Measurements from ENCODE around the gene ANAPC13. TPM values are rescaled to one million over a fixed set of nuclear protein-coding genes. Genes with fewer than 3 reads are reported as not detected.

ANAPC13 gene
- total RNA-seq (2014; rRNA removed; shearing (Covaris generic)) = 29.8 and 57.8 TPM in 2 replicates
- total RNA-seq (2022) = 48.1 and 50.6 TPM in 2 replicates
- Bru-seq, nascent RNA = percentile 85 among the genes with signal in this experiment
- percentile 68 among the genes with signal in this experiment for BruChase-seq, experiment 1, labeled RNA remaining after a 6-hour chase
- percentile 92 among the genes with signal in this experiment for BruChase-seq, experiment 2, labeled RNA remaining after a 2-hour chase
- long read RNA-seq, transcript ANAPC13-201 (3 exons, 1,209 nt) = minor isoform, 39 of 112 reads
- long read RNA-seq, transcript ANAPC13-204 (3 exons, 1,840 nt) = major isoform, 64 of 112 reads
- long read RNA-seq, partial matches to known transcripts = 0 of 112 reads
- long read RNA-seq, other reads (novel, unspliced or antisense) = 6 of 112 reads

DNA sequence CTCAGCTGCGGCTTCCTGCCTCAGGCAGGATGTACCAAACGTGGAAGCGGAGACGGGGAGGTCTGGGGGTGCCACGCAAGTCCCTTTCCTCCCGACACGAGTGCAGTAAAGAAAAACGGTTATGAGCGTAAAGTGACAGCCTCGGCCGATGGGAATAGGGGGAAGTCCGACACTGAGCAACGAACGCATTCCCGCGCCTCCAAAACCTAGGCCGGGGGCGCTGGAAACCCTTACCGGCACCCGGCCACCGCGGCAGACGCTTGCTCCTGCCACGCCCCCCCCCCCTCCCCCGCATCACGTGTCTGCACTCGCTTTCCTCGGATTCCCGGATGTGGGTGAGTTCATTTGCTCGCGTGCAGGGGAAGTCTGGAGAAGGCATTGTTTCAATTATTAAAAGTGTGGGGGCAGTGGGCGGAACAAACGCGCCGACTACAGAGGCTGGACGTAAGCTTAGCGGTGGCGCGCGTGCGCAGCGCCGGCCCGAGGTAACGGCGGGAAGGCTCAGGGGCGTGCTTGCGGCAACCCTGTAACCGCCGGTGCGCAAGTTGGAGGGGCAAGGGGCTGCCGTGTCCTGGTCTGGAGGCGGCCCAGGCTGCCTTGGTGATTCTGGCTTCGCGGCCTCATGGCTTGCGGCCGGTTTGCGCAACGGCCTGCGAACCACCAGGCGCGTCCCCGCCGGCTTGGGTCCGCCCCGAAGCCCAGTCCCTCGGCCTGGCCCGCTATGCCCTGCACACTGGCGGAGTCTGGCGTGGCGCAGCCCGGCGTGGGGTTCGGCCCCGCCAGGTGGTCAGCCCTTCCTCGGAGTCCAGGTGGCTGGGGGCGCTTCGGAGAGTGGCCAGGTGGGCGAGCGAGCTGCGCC lies at the start of gene ANAPC13, which contains the start of gene CEP63:
Gene ANAPC13 (minus strand): TSS at position 268 of the 859 bp plus-strand sequence. CDS start 3,081 bp downstream, outside the sequence.
Gene CEP63 (plus strand): TSS at position 340 of the 859 bp plus-strand sequence. CDS start 9,264 bp downstream, outside the sequence.
- Histone ChIP-seq H3K36me3 (ENCODE audit: insufficient read depth, low read length) (peaks cover 39% of the 10 kb centered on the region), H2AFZ (ENCODE audit: low read length) (peak within 1 kb of the TSS; percentile 64), H3K79me2 (ENCODE audit: insufficient read depth, low read depth, low read length) (peaks cover 67% of the 10 kb centered on the region), H3K4me1 (ENCODE audit: insufficient read depth, low read length, poor library complexity, severe bottlenecking) (peaks cover 23% of the 10 kb centered on the region), H4K20me1 (ENCODE audit: insufficient read depth, low read length) (no peaks in the 10 kb centered on the region), H3K4me2 (ENCODE audit: low read length) (peak within 1 kb of the TSS; percentile 94), H3K4me3 (ENCODE audit: low read depth, low read length, poor library complexity, severe bottlenecking) (peak within 1 kb of the TSS; percentile 81), H3K27ac (ENCODE audit: low read depth, low read length, poor library complexity, severe bottlenecking) (peak within 1 kb of the TSS; percentile 83), H3K9me2 (ENCODE audit: insufficient read depth, low read length) (no peaks in the 10 kb centered on the region), H3K9me3 (ENCODE audit: low read length) (no peaks in the 10 kb centered on the region)
- BruUV-seq (replicated peaks) = no TSS peak
- ChIA-PET CTCF (ENCODE audit: unreplicated experiment) (interaction anchor here (1.0 kb wide), 1 partner anchor 914 kb away, joined by 3 read pairs; no protein-coding TSS in a partner anchor), POLR2A (interaction anchor here (0.6 to 2.5 kb wide), 5 partner anchors 9 to 249 kb away, joined by 3 to 11 read pairs (median 6); no protein-coding TSS in a partner anchor)
- intact Hi-C loops (cut with micrococcal nuclease; ENCODE audit: unreplicated experiment) = loop anchor here (2.0 to 10.0 kb wide), 4 partner anchors 235 to 1764 kb away; partner anchors contain the start of genes NPHP3, RYK, SRPRB and TOPBP1
- peak; percentile 99 for DNase-seq (ENCODE audit: low spot score)
- TF ChIP-seq, protein P1, sequence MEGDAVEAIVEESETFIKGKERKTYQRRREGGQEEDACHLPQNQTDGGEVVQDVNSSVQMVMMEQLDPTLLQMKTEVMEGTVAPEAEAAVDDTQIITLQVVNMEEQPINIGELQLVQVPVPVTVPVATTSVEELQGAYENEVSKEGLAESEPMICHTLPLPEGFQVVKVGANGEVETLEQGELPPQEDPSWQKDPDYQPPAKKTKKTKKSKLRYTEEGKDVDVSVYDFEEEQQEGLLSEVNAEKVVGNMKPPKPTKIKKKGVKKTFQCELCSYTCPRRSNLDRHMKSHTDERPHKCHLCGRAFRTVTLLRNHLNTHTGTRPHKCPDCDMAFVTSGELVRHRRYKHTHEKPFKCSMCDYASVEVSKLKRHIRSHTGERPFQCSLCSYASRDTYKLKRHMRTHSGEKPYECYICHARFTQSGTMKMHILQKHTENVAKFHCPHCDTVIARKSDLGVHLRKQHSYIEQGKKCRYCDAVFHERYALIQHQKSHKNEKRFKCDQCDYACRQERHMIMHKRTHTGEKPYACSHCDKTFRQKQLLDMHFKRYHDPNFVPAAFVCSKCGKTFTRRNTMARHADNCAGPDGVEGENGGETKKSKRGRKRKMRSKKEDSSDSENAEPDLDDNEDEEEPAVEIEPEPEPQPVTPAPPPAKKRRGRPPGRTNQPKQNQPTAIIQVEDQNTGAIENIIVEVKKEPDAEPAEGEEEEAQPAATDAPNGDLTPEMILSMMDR (conservative IDR thresholded peaks at IDR 0.05; ENCODE audit: low read length) = no peak

DNA sequence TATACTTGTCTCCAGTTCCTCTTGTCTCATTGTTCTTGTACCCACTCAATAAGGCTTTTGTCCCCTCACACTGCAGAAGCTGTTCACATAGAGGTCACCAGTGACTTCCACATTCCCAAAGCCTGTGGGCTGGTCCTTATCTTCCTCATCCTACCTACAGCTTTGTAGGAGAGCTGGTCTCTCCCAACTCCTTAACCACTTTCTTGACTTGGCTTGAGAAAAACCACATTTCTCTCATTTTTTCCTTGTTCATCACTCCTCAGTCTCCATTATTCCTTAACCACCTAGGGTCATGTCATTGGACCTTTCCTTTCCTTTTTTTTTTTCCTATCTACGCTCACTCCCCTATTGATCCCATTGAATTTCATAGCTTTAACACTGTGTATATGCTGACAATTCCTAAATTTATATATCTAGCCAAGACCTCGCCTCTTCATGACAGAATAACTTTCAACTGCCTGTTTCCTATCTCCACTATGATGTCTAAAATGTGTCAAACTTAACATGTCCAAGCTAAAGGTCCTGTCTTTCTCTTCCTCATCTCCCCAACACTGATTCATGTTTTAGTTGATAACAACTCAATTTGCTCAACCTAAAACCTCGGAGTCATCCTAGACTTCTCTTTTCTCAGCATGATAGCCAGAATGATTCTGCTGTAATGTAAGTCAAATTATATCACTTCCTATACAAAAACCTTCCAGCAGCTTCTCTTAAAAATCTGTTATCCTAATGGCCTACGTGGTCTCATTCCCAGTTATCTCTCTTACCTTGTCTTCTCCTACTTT lies 49.6 kb upstream of the ANAPC13 start:
- Histone ChIP-seq H3K4me3 (ENCODE audit: low read depth, low read length, poor library complexity, severe bottlenecking) (no peak overlapping the region), H3K9me3 (ENCODE audit: low read length) (no peaks in the 10 kb centered on the region), H2AFZ (ENCODE audit: low read length) (no peak overlapping the region), H3K9me2 (ENCODE audit: insufficient read depth, low read length) (no peaks in the 10 kb centered on the region), H3K36me3 (ENCODE audit: insufficient read depth, low read length) (peaks cover 38% of the 10 kb centered on the region), H3K27ac (ENCODE audit: low read depth, low read length, poor library complexity, severe bottlenecking) (no peak overlapping the region), H4K20me1 (ENCODE audit: insufficient read depth, low read length) (no peaks in the 10 kb centered on the region), H3K4me2 (ENCODE audit: low read length) (no peak overlapping the region), H3K4me1 (ENCODE audit: insufficient read depth, low read length, poor library complexity, severe bottlenecking) (no peaks in the 10 kb centered on the region), H3K79me2 (ENCODE audit: insufficient read depth, low read depth, low read length) (no peaks in the 10 kb centered on the region)
- no TSS peak for BruUV-seq (replicated peaks)
- CTCF ChIA-PET (ENCODE audit: unreplicated experiment) = no interaction called here
- TF ChIP-seq EZH2phosphoT487 (IDR thresholded peaks at IDR 0.05; ENCODE audit: borderline replicate concordance, low read depth, low read length) = no peak
- intact Hi-C loops (cut with micrococcal nuclease; ENCODE audit: unreplicated experiment) = no loop called here
- DNase-seq (ENCODE audit: low spot score) = no peak
- POLR2A ChIA-PET = interaction anchor here (0.6 to 1.0 kb wide), 3 partner anchors 10 to 53 kb away, joined by 3 to 4 read pairs (median 3); no protein-coding TSS in a partner anchor
